ENCODE results near the gene C9orf78.

C9orf78 gene

DNA sequence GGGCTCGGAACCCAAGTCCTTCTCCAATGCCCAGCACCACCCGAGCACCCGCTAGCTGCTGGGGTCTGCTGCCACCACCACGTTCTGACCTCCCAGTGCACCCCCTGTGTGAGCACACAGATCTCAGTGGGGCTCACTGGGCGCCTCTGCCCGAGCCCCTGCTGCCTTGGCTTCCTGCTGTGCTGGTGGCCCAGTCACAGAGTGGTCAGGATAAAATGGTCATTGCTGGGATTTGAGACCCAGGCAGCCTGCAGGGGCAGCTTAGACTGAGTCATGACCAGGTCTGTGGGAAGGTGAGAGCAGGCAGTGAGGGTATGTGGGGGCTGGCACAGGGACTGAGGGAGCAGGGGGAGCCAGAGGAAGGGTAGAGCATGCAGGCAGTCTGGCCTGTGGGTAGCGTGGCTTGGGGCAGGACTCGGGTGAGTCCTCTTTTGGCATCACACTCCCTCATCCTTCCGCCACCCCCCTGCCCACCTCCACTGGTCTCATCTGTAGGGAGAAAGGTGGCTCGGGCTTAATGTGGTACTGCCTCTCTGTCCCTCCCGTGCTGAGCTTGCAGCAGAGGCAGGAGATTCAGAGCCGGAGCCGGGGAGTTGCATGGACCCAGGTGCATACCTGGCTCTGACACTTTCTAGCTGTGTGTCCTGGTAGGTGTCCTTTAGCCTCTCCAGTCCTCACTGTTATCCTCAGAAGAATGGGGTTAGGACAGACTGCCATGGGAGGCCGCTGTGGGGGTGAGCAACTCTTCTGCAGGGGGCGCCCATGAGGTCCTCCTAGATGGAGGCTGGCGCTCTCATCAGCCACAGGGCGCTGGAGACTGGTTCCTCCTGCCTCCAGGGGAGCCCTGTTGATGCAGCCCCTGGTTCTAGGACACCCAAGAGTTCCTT, 32.3 kb upstream of the C9orf78 start:
- DNase-seq, result no peak

DNA sequence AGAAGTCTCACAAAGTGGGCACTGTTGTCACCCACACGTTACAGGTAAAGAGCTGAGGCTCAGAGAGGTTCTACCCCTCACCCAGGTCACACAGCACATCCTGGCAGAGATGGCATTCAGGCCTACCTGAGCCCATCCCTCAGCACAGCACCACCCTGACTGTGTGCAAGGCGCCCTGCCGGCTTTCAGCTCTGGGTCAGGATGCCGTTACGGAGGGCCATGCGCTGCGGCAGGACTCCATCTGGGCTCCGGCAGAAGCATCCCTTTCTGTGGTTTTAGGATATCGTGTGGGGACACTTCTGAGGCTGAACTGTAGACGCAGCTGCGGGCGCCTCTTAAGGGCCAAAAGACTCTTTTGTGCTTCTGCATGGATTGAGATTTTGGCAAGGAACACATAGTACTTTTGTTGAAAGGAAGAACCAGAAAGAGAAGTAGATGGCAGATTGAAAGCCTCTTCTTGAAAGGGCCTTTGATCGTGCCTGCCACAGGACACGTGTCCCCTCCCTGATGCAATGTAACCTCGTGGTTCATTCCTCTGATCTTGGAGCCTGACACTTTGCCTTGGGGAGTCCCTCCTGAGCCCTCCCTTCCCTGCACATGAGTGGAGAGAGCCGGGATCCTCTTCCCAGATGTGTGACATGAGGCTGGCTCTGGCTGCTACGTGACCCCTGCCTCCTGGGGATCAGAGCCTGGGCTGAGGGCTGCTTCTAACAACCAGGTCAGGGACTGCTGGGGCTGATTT, 31.5 kb upstream of the C9orf78 start:
- DNase-seq, result no peak

DNA sequence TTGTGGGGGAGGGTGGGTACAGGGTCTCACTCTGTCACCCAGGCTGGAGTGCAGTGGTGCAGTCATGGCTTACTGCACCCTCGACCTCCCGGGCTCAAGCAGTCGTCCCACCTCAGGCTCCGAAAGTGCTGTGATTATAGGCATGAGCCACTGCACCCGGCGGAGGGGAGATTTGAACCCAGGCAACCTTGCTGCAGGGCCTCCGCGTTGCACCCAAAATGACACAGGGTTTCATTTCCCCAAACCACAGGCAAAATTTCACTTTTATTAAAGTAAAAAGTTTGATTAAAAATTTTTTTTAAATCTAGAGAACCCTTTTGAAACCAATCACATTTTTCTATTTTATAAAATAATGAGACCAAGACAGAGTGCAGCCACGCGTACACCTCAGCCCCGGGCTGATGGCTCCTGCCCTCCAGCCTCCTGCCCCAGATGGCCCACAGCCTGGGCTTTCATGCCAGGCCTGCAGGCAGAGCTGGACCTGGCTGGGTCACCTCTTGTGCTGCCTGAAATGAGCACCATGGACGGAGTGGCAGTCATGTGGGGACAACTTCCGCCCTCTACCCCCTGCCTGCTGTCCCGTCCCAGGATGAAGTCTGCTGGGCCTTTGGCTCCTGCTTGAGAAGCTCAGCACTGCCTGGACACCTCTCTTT, 30.7 kb upstream of the C9orf78 start:
- no peak for DNase-seq

DNA sequence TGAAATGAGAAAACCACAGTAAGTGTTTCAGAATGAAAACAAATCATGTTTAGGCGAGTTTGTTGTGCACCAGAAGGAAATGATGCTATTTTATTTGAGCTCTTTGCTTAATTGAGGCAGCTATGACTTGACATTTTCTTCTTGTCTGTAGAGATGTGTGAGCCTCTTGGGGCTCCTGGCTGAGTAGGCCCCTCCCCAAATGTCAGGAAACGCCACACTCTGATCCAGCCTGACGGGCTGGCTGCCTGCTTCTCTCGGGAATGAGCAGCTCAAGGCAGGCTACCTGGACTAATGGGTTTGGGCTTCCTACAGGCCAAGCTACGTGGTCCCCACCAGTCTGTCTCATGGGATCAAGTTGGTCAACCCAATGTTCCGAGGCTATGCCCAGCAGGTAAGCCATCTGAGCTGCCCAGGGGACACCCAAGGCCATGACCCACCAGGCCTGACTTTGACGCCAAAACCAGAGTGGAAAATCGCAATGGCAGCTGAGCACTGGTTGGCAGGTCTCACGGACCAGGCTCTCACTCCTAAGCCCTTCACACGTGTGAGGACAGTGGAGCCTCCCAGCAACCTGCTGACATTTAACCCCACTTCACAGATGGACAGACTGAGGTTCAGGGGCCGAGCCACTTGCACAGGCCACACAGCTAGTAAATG, 30.0 kb upstream of the C9orf78 start:
- DNase-seq, result no peak

DNA sequence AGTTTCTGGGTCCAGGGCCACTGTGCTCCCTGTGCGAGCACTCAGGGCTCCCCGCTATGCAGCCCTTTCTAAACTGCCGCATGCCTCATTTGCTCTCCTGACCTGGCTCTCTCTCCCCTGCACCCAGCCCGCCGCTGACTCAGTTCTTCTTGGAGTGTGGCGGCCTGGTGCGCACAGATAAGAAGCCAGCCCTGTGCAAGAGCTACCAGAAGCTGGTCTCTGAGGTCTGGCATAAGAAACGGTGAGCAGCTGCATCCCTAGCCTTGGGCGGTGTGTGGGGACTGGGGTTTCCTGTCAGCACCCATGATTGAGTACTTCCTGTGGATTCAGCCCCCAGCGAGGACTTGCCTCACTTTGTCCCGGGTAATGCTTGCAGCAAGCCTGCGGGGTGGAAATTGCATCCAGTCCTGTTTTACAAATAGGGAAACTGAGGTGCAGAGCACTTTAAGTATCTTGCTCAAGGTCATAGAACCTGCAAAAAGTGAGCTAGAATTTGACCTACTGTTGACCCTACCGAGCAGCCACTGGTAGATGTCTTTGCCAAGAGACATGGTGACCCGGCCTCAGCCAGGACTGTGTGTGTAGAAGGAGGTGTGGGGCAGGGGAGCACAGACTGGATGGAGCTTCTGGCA, 28.1 kb upstream of the C9orf78 start:
- DNase-seq, result peak; percentile 99

DNA sequence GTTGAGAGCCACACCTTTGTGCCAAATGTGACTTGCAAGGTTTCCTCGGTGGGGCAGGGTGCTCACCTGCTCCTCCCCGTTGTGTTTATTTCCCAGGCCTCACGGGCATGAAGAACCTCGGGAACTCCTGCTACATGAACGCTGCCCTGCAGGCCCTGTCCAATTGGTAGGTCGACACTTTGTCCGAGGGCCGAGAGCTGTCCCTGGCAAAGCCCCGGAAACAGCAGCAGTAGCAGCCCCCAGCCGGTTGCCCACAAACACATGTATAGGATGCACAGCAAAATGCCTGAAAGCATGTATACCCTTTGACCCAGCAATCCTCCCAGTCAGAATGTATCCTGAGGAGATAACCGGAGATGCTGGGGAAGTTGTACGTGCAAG, 26.4 kb upstream of the C9orf78 start:
- DNase-seq, result no peak

DNA sequence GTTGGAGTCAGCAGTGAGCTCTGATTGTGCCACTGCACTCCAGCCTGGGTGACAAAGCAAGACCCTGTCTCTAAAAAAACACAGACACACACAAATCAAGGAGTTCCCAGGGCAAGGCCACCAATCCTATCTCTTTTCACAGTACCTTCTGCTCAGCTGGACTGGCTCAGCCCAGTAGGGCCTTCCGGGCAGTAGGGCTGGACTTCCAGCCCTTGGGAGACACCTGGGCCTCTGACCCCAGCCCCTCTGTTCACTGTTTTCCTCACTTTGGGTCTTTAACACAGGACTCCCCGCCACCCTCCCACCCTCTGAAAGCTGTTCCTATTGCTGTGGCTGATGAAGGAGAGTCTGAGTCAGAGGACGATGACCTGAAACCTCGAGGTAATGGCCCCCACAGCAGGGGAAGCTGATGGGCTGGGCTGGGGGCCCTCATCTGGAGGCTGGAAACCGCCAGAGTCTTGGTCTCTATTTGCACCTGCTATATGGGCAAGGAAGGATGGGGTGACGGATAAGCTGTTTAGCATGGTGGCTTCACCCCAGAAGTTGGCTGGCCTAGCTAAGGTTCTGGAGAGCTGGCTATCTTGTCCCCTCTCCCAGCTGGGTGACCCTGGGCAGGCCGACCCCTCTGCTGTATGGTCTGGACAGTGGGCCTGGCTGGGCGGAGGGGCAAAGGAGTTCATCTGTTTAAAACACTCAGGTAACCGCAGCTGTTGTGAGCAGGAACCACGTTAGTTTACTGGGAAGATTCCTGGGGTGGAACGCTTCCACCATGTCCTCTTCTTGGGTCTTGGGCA, 25.8 kb upstream of the C9orf78 start:
- DNase-seq, result no peak

DNA sequence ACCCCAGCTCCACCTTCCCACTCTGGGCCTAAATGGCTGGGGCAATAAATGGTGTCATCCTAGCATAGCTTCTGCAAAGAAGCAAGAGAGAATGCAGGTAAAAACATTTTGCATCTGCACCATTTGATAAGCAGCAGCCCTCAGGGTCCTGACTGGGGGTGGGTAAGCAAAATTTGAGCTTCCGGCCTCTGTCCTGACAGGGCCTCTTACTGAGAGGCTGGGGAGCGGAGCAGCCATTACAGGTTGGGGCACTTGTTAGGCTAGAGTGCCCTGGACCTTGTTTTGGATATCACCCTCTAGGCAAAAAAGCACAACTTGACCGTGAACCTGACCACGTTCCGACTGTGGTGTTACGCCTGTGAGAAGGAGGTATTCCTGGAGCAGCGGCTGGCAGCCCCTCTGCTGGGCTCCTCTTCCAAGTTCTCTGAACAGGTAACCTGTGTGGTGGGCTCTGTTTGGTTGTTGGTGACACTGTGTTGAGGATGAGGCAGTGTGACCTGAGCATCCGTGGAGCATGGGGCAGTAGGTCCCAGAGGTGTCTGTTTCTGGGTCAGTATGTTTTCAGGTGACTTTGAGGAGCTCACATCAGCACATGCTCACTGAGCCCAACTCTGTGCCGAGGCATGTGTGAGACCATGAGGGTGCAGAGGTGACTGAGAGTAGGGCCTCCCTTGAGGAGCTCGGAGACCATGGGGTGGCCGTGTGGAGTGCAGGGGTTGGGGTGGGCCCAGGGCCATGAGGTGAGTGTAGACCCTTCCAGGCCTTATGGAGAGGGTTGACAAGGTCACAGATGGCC, 23.3 kb upstream of the C9orf78 start:
- no peak for DNase-seq

DNA sequence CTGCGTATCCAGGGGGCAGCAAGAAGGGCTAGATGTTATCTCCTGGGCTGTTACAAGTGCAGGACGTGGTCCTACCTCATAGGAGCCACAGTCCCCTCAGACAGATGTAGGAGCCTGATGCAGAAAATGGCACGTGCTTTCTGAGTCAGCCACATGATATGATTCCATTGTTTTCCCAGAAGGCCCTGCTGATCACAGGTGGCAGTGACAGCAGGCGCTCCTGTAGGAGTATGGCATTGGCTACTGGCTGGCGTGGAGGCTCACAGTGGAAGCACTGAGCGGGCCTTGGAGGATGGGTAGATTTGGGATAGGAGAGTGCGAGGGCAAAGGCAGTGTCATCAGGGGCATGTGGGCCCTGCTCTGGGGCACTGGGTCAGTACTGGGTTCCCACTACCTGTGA, 22.1 kb upstream of the C9orf78 start:
- no peak for DNase-seq

DNA sequence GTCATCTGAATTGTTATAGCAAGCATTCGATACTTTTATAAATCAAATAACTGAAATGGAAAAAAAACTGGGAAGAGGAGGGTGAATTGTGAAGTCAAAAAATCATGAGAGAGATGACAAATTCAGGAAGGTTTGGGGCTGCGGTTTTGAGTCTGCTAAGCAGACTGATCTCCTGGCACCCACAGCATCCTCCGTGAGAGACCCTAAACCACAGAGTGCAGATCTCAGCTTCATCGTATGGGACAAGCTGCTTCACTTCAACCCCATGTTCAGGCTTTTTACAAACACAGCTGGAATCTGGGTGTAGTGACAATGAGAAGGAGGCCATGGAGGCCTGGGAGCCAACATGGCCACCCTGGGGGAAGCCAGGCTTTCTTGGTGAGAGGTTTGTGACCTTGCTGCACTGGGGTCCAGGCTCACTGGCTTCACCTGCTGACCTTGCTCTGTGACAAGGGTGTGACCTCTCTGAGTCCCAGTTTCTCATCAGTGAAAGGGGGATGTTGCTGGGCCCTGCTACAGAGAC, 19.6 kb upstream of the C9orf78 start:
- peak; percentile 45 for DNase-seq

DNA sequence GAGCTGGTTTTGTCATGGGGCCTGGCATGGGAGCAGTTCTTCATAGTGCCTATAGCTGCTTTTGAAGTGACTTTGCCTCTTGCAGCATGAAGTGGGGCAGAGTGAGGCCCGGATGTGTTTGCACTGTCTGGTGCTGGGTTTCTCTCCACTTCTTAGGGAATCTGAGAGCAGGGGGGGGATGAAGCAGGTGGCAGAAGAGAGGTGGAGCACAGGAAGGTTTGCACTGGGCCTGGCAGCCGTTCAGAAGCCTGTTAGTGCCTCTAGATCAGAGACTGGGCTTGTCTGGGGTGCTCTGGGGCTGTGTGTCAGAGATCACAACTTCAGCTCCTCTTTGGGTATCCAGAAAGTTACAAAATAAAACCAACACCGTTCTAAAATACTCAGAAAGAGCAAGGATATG, 18.5 kb upstream of the C9orf78 start:
- no peak for DNase-seq

DNA sequence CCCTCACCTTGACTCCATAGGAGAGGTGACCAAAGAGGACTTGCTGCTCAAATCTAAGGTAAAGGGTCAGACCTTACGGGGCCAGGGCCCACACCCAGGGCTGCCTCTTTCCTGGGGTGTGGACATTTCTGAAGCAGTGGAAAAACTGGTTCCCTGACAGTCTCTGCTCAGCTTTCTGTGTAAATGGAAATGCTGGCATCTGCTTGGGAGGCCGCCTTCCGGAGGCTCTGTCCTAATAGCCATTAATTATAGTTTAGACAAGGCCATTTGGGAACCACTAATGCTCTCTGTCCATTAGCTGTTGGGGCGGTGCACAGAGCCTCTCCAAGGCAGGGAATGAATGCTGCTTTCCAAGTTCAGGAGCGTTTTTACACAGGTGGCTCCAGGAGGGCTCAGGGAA, 17.5 kb upstream of the C9orf78 start:
- DNase-seq, result no peak

DNA sequence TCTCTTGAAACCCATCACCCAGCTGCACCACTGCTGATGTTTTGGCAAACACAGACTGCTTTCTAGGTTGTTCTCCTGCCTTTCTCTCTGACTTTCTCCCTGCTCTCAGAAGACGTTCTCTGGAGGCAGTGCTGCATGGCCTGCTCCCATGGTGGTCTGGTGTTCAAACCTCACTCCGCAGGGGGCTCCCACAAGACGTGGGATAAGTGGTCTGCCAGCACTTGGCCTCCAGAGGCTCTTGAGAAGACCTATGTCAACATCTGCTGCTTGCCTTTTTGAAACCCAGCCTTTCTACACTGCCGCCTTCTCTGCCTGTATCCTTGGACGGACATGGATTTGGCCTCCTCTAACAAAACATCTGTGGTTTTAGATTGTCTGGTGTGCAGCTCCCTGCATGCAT, 16.7 kb upstream of the C9orf78 start:
- no peak for DNase-seq

DNA sequence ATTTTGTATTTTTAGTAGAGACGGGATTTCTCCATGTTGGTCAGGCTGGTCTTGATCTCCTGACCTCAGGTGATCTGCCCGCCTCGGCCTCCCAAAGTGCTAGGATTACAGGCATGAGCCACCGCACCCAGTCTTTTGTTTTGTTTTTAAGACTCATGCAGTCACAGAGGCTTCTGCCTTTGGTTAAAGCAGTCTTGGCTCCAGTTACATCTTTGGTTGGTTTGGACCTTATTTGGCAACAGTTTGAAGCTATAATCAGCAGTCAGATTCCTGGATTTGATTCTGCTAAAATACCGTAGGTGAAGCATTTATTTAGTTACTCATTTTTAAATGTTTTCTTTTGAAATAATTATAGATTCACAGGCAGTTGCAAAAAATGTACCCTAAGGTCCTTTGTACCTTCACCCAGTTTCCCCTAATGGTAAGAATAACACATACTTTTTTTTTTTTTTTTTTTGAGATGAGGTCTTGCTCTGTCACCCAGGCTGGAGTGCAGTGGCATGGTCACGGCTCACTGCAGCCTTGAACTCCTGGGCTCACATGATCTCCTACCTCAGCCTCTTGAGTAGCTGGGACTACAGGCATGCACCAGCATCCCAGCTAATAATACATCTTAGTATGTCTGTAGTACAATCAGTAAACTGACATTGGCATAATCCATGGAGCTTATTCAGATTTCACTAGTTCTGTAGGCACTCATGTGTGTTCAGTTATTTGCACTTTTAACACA, 15.9 kb upstream of the C9orf78 start:
- DNase-seq, result no peak

DNA sequence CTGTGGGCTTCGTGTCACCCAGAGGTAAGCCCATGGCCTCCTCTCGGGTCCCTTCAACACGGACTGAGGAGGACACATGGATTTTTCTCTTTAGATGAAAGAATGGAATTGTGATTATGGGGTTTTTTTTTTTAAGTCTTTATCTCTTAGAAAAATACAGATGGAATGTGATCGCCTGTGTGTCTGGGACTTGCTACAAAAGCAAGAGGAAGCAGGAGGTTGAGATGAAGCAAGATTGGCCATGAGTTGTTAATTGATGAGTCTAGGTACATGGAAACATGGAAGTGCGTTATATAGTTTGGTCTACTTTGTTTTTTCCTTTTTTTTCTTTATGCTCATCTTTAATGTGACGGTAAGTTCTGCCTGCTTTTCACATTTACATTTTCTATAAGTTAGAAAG, 14.8 kb upstream of the C9orf78 start:
- DNase-seq, result no peak

DNA sequence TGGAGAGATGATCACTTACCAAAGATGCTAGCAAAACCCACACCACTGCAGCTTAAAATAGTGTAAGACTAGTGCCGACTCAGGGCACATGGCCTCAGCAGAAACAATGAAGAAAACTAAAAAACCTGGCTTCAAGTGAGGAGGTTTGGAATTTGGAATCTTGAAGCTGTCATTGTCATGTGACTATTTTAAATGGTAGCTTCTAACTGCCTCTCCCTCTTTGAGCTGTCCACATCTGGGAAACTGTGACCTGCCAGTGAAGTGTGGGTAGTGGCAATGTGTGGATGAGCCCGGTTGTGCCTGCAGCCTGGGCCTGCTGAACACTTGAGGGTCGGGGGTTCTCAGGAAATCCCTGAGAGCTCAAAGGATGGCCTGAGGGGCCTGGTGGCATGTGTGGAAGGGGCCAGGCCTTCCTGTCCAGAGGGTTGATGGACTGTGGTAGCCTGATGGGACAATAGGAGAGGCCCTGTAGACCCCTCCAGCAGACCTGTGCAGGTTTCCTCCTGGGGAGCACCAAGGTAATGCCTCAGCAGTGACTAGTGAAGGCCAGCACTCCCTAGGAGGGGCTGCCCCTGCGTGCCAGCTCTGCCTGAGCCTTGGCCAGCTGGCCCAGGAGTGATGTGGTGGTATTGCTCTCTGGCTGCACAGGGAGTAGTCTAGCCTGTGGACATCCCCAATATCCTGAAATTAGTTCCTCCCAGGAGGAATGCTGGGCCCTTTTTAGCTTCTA, 13.8 kb upstream of the C9orf78 start:
- DNase-seq, result no peak

DNA sequence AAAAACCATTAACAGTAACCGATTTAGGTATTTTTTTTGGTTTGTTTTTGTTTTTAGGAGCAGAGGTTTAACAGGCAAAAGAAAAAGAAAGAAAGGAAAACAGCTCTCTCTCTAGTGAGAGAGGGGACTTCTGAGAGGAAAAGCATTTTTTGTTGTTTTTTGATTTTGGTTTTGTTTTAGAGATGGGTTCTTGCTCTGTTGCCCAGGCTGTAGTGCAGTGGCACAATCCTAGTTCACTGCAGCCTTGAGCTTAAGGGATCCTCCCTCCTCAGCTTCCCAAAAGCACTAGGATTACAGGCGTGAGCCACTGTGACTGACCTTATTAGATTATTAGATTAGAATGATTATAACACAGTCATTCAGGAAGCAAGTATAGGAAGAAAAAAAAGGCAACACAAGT, 10.3 kb upstream of the C9orf78 start:
- DNase-seq, result no peak

DNA sequence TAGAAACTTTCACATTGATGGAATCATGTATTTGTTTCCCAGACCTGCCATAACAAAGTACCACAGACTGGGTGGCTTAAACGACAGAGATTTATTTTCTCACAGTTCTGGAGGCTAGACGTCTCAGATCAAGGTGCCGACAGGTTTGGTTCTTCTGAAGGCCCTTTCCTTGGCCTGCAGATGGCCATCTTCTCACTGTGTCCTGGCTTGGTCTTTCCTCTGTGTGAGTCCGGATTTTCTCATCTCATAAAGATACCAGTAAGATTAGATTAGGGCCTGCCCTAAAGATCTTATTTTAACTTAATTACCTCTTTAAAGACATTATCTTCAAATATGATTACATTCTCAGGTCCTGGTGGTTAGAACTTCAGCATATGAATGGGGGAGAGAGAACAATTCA, 6.0 kb upstream of the C9orf78 start:
- no peak for DNase-seq

DNA sequence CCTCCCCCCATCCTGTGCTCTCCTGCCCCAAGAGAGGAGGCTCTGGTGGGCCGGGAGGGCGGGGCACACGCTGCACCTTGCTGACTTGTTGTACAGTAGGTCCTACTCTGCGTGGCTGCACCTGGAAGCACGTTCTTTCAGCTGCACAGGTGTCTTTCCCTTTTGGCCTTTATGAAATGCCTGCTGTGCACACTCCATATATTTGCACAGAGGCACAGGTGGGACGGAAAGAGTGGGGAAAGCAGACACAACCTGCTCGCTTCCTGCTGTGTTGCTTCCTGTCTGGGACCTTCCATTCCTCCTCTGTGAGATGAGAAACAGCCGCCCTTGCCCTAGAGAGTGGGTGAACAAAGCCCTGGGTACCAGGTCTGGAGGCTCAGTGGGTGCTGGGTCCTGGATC, 5.0 kb upstream of the C9orf78 start:
- DNase-seq, result no peak

Data from GDM1 (cell line).